GM20000 (cell line): ENCODE data around the gene SLC51A.
"Not testable (repeated sequence)": the region's sequence is repeated elsewhere in the genome, so short reads cannot be mapped to it uniquely, and the experiment has no call there.

Experiments
- DNase-seq: peaks from one replicate; pipeline ENCODE4 v3.0.0; 2012; ENCODE audit warnings: low spot score
- CTCF ChIP-seq: IDR thresholded peaks from 2 replicates; pipeline ENCODE4 v1.5.1; 2012; ENCODE audit warnings: mild to moderate bottlenecking, control low read depth; ENCODE audit errors: extremely low read depth, missing control alignments

The SLC51A gene

DNA sequence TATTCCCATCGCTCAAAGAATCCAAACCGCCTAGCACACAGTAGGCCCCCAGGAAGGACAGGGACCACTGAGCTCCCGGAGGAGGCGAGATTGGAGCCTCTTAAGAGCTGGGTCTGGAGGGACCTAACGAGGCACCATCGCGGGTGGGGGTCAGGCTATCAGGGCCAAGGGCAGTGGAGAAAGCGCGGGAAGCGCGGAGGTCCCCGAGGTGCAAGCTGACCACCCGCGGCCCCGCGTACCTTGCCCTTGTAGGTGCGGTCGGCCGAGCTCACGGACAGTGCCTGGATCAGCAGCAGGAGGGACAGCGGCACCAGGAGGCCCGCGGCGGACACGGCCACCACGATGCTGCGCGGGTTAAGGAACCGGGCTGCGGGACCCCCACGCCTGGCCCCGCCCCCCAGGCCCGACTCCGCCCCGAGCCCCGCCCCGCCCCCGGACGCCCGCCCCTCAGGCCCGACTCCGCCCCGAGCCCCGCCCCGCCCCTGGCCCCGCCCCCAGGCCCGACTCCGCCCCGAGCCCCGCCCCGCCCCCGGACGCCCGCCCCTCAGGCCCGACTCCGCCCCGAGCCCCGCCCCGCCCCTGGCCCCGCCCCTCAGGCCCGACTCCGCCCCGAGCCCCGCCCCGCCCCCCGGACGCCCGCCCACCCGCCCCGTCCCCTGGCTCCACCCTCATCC, 9.0 kb upstream of the SLC51A start:
- peak; percentile 72 for DNase-seq
- TF ChIP-seq CTCF, result no peak

DNA sequence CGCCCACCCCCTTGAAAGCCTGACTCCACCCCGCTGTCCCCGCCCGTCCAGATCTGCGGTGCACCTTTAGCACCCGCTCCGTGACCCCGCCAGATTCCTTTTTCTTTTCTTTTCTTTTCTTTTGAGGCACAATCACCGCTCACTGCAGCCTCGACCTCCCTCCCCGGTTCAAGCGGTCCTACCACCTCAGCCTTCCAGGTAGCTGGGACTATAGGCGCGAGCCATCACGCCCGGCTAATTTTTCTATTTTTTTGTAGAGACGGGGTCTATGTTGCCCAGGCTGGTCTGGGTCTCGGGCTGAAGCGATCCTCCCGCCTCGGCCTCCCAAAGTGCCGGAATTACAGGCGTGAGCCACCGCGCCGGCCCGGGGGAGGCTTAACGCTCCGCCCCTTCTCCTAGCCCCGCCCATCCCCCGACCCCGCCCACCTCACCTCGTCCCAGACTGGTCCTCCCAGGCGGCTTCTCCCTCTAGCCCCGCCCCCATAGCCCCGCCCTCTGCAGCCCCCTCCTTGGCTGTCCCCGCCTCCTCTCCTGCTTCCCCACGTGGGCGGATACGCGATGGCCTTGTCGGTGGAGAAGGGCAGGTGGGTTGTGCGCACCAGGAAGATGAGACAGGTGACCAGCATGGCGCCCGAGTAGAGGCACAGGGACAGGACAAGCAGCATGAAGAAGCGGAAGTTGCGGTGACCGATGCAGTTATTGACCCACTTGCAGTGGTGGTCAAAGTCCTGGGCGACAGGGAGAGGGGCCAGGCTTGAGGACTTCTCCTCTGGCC, 8.3 kb upstream of the SLC51A start:
- no peak for TF ChIP-seq CTCF
- DNase-seq, result peak; percentile 92

DNA sequence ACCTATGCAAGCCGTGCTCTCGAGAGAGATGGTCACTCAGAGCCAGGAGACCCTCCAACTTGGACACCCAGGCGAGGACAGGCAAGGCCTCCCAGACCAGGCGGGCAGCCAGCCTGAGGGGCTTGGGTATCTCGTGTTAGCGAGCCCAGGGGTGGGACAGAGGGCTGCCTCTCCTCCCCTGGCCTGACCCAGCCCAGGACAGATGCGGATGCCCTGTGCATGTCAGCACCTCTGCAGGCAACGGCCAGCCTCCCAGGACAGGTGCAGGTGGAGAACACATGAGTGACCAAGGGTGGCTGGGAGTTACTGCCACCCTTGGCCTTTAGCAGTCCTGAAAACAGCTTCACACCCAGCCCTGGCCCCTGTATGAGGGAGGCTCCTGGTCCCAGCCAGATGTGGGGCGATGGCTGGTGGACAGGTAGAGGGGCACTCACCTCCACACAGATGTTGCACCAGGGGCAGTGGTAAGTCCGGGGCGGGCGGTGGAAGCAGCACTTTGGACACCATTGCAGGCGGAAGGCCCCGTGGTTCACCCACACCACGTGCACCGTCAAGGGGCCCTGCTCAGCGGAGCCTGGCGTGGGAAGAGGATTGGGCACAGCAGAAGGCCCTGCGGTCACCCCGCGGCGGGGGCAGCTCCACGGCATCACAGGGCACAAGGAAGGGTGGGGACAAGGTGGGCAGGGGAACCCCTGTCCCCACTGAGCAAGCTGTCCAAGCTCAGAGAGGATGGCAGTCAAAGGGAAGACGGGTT, 7.2 kb upstream of the SLC51A start:
- DNase-seq, result no peak
- no peak for TF ChIP-seq CTCF

- DNase-seq, result not testable (repeated sequence)
Observed at GRCh38 chr3:196209944-196210672, 6.2 kb upstream of the SLC51A start.

GRCh38 chr3:196210673-196211556, 5.4 kb upstream of the SLC51A start, which contains the start of gene ZDHHC19:
Gene ZDHHC19 (minus strand): TSS chr3:196211400. CDS start chr3:196211315, 85 bp downstream.
- no peak for DNase-seq
- no peak for TF ChIP-seq CTCF

GRCh38 chr3:196214783-196215441, 1.4 kb upstream of the SLC51A start:
- no peak for DNase-seq
- no peak for TF ChIP-seq CTCF
